Retinal pigment epithelial cell (primary cell): ENCODE measurements around the gene ODR4.
"Not testable (repeated sequence)": the region's sequence is repeated elsewhere in the genome, so short reads cannot be mapped to it uniquely, and the experiment has no call there.

ENCODE experiments used
- DNase-seq: peaks from one replicate; pipeline ENCODE4 v3.0.0-alpha.2; 2010; ENCODE audit warnings: low read depth
- H3K4me3 ChIP-seq: 2 replicates; pipeline ENCODE4 v1.5.1; 2011; ENCODE audit warnings: mild to moderate bottlenecking, low read length, control low read depth, moderate library complexity
- TF ChIP-seq, protein P1 (sequence below): conservative IDR thresholded peaks from 2 replicates; pipeline ENCODE4 v1.5.1; 2011; ENCODE audit warnings: low read depth, low read length, control low read depth, inconsistent platforms

Gene ODR4

DNA sequence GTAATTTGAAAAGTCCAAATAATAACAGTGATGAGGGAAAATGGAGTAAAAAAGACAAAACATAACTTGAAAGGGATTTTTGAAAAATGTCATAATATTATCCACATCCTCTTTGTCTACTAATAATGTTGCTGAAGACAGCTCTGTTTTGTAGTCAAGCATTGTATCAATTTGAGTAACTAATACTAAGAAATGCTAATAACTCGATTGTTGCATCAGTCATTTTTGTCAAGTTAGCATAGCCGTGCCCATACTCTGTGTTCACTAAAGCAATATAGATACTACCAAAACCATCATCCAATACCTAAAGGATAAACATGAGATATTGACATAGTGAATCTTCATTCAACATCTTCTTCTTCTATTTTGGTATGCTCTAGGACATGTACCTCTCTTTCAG is 68.0 kb downstream of the ODR4 start:
- TF ChIP-seq, protein P1, sequence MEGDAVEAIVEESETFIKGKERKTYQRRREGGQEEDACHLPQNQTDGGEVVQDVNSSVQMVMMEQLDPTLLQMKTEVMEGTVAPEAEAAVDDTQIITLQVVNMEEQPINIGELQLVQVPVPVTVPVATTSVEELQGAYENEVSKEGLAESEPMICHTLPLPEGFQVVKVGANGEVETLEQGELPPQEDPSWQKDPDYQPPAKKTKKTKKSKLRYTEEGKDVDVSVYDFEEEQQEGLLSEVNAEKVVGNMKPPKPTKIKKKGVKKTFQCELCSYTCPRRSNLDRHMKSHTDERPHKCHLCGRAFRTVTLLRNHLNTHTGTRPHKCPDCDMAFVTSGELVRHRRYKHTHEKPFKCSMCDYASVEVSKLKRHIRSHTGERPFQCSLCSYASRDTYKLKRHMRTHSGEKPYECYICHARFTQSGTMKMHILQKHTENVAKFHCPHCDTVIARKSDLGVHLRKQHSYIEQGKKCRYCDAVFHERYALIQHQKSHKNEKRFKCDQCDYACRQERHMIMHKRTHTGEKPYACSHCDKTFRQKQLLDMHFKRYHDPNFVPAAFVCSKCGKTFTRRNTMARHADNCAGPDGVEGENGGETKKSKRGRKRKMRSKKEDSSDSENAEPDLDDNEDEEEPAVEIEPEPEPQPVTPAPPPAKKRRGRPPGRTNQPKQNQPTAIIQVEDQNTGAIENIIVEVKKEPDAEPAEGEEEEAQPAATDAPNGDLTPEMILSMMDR: no peak
- H3K4me3 ChIP-seq: no peak overlapping the region
- DNase-seq: no peak

DNA sequence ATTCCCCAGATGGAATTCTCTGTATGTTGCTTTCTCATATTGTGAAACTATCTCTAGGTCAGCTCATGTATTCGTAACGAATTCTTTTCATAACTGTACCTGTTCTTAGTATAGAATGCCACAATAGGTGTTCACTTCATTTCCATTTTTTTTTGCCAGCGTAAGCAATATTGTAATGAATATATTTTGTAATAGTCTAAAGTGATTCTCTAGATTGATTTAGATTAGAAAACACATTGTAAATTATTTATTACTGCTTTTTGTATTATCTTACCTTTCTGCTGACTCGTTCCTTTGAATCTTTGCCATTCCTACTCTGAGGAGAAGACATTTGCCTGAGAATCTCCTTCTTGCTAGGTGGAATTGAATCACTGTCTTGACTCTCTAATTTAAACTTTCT is 70.5 kb downstream of the ODR4 start:
- TF ChIP-seq, protein P1: no peak
- DNase-seq: no peak
- H3K4me3 ChIP-seq: no peak overlapping the region

DNA sequence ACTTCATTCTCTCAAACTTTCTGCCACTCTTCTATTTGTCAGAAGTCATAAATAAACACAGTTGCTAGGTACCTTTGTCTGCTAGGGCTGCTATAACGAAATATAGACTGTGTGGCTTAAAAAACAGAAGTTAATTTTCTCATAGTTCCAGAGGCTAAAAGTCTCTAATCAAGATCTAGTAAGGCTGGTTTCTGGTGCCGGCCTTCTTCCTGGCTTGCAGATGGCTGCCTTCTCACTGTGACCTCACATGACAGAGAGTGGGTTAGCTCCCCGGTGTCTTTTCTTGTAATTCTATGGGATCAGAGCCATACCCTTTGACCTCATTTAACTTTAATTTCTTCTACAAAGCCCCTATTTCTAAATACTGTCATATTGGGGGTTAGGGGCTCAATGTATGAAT is 79.3 kb downstream of the ODR4 start:
- no peak for DNase-seq
- TF ChIP-seq, protein P1: no peak

GRCh38 chr1:186456729-186457255 is 81.2 kb downstream of the ODR4 start:
- TF ChIP-seq, protein P1: no peak
- no peak for DNase-seq
- no peak overlapping the region for H3K4me3 ChIP-seq

More for the DNA sequence above, 79.3 kb downstream of the ODR4 start:
- no peak overlapping the region for H3K4me3 ChIP-seq

GRCh38 chr1:186459161-186459560 is 83.5 kb downstream of the ODR4 start:
- not testable (repeated sequence) for H3K4me3 ChIP-seq, DNase-seq

DNA sequence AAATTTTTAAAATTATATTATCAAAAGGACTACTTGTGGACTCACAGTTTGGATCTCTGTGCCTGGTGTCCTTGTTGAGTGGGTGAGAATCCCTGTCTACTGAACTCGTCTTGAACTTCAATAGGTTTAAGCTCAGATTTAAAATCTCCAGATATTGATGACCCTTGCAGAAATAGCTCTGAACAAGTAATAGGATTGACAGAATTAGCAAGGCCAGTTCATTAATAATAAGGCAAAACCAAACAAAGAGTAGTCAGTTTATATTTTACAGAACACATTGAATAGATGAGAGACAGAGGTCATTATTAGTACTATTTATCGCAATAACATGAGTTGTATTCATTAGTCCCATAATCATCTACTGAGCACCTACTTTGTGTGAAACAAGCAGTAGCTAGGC is 85.4 kb downstream of the ODR4 start, which contains the start of gene PDC:
Gene PDC, minus strand, starts transcription at position 101 of the 400 bp plus-strand sequence. CDS start 11,655 bp downstream, outside the sequence.
- H3K4me3 ChIP-seq: no peak within 1 kb of the TSS
- TF ChIP-seq, protein P1: no peak
- DNase-seq: no peak

- H3K4me3 ChIP-seq: no peak overlapping the region
- no peak for DNase-seq
- TF ChIP-seq, protein P1: no peak
These were observed 87.9 kb downstream of the ODR4 start for GRCh38 chr1:186463511-186463910.
